ENCODE measurements around the gene SIX2.

The SIX2 gene

DNA sequence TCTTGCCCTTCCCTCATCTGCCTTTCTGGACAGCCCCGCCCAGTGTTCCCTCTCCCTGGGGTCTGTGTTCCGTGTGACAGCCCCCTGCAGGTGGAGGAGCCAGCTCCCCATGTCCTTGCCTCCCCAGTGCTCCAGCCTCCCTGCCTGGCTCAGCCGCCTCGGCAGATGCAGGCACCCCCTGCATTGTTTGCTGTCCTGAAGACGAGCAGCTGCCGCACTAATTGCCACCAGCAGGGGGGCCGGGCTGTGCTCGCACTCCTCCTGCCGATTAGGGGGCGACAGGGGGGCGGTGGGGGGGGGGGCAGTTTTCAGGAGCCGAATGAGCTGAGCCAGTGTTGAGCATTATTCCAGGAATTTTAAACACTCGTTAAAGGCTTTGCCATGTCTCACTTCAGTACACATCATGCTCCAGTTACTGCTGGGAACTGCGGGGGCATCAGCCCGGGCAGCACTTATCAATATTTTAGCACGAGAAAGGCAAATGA lies 44.5 kb downstream of the SIX2 start:
- DNase-seq, result no peak

GRCh38 chr2:44962176-44962695 lies 47.0 kb downstream of the SIX2 start:
- DNase-seq, result no peak

- DNase-seq, result no peak
Measured at GRCh38 chr2:44960871-44961270, 48.4 kb downstream of the SIX2 start.

- DNase-seq, result no peak
Measured at GRCh38 chr2:44959855-44960254, 49.4 kb downstream of the SIX2 start.

- DNase-seq, result no peak
Measured at GRCh38 chr2:44957656-44958327, 51.5 kb downstream of the SIX2 start.

DNA sequence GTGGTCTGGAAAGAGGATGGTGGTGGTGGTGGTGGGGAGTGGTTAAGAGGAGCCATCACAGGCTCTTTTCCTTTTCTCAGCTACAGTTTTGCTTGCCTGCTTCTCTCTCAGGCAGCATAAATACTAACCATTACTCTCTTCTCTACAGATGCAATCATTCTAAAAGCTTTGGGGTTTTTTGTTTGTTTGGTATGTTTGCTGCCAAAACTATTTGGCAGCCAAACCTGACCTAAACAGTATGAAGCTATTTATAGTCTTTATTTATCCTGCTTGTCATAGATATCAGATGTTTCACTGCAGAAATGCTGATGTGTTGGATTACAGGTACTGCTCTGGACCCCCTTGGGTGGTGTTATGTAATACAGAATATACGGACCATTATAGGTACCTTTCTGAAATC lies 52.4 kb downstream of the SIX2 start:
- no peak for DNase-seq

DNA sequence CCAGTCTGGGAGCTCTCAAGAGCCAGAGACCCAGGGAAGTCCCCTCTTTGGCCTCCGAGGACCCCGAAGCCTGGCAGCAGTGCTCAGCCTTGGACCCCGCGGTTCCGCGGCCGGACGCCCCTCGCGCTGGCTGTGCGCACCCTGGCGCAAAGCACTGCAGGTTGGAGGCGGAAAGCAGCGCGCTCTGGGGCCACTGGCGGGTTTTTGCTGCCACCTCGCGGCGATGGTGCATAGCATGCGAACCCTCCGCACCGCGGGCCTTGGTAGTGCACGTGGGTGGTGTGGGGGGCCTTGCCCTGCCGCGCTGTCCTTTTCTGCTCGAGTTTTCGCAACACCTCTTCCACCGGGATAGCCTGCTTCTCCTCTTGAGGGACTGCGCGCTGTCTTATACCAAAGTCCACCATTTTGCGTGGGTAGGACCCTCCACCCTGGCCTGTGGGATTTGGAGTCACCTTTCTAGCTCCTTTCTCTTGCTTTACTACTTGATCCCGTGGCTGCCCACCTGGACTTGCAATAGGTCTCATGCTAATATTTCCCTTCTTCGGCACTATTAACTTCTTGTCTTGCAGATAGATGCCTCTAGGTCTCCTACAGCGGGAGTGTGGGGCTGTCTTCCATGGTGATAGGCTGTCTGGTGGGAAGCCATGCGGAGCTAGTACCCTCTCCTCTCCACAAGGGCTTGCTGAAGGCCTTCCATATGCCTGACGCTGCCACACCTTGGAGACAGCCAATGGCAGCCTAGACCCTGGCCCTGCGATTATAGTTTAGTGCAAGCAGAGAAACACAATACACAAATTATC lies 53.5 kb downstream of the SIX2 start:
- peak; percentile 62 for DNase-seq

Data from inflammatory macrophage treated with lipopolysaccharide for 4 hours (primary cell).